GM19239 (cell line): ENCODE results near the gene FAM89A.
"Not testable (repeated sequence)": the region's sequence is repeated elsewhere in the genome, so short reads cannot be mapped to it uniquely, and the experiment has no call there.

Experiments used
- DNase-seq: peaks from one replicate; pipeline ENCODE4 v3.0.0; 2011; ENCODE audit warnings: low spot score; ENCODE audit not compliant: insufficient read length
- FAIRE-seq: peaks from 2 replicates; lab custom pipeline; 2011; peaks lifted over from hg19 to GRCh38; lab: Jason Lieb, UNC

FAM89A gene

DNA sequence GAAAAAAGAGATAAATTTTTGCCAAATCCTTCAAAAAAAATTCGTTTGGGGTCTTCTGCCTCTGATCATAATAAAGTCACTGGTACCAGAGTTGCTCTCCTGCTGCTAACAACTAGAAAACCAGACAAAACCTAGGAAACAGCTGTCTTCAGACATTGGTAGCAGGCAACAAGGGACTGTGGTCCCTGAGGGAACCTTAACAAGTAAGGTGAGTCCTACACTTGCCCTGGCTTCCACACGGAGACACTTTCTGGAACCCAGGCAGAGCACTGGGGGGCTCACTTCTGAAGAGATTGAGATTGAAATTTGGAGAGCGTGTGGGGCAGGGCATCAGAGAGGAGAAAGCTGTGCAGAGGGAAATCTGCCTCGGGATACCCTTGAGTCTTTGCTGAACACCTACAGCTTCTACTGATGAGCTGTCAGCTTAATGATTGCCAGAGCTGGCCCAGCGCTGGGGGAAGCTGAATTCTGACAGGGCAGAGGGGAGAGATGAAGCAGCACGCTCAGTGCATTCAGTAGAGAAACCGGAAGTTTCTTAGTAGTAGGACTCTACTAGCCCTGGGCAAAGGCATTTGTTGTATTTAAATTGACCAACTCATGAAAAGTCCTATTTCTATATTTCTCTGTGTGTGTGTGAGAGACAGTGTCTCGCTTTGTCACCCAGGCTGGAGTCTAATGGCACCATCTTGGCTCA, 18.5 kb upstream of the FAM89A start:
- no peak for FAIRE-seq
- DNase-seq = no peak

DNA sequence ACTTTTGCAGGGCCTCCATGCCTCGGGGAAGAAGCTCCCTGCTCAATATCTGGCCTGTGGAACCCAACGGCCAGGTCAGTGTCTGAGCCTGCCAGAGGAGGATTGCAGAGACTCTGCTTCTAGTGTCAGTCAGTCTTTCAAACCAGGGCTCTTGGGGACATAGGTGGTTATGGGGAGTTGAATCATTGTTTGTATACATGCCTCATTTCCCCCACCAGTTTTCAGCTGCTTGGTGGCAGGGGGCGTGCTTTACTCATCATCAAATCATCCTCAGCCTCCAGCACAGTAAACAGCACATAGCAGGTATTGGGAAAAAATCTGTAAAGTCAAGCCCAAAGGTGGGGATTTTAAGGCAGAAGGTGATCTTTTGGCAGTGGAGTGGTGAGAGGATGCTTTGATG, 17.4 kb upstream of the FAM89A start:
- DNase-seq (no peak), FAIRE-seq (no peak)

DNA sequence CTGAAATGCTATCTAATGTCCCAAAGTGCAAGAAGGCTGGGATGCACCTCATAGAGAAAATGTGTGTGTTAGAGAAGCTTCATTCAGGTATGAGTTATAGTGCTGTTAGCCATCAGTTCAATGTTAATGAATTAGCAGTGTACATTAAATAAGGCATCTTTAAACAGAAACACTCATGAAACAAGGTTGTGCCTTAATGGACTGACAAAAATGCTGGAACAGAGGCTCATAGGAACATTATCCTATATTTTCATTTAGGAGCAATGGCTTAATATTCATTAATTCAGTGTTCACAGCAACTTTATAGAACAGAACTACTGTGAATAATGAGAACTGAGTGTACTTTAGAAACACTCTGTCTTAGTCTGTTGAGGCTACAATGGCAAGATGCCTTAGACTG, 15.2 kb upstream of the FAM89A start:
- FAIRE-seq = no peak
- no peak for DNase-seq

DNA sequence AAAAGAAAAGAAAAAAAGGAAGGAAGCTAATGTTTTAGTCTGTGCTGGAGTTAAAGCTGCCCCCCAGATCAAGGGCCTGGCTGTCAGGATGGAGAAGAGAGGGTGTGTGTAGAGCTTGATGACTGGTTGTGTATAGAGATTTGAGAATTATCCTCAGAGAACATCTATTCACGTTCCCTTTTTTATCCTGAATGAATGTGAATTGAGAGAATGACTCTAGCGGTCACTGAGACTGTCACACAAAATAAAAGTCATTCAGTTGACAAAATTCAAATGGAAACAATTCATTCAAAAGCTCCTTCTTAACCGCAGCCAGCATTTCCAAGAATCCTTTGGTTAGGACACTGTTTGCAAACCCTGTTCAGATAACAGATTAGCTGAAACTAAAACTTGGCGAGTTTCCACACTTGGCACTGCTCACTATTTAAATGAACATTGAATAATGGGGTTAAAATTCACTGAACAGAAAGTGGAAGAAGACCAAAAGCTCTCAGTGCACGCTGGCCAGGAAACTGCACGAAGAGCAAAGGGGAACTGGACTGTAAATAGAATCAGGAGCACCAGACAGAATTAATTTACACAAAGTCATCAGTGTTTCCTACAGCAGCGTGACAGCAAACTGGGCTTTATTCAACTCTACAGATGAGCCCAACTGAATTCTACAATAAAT, 13.6 kb upstream of the FAM89A start:
- peak; percentile 69 for FAIRE-seq
- no peak for DNase-seq

DNA sequence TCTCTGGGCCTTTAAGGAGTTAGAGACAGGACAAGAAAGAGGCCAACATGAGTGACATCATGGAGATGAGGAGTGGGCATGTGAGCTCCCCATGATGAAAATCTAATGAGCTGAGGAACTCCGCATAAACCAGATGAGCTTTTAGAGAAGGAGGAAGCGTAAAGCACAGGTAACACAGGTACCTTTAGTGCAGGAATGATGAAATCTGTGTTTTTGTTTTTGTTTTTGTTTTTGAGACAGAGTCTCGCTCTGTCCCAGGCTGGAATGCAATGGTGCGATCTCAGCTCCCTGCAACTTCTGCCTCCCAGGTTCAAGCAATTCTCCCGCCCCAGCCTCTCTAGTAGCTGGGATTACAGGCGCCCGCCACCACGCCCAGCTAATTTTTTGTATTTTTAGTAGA, 12.7 kb upstream of the FAM89A start:
- no peak for FAIRE-seq

DNA sequence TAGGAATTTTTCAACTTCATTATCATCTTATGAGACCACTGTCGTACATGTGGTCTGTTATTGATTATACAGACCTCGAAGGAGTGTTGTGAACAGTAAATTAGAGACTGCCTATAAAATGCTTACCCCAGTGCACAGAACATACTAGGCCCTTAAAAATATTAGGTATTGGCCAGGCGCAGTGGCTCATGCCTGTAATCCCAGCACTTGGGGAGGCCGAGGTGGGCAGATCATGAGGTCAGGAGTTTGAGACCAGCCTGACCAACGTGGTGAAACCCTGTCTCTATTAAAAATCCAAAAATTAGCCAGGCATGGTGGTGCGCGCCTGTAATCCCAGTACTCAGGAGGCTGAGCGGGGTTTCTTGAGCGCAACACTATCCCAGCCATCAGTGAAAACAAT, 10.9 kb upstream of the FAM89A start:
- not testable (repeated sequence) for DNase-seq

More for the DNA sequence above, 12.7 kb upstream of the FAM89A start:
- DNase-seq = no peak

DNA sequence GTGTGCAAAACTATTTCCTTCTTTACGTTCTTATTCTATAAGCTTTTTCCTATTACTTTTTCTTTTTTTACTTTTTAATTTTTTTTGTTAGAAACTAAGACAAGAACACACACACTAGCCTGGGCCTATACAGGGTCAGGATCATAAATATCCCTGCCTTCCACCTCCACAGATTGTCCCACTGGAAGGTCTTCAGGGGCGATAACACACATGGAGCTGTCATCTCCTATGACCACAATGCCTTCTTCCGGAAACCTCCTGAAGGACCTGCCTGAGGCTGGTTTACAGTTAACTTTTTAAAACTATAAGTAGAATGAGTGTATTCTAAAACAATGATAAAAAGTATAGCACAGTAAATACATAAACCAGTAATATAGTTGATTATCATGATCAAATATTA, 10.3 kb upstream of the FAM89A start:
- FAIRE-seq (no peak), DNase-seq (no peak)

More for the DNA sequence above, 10.9 kb upstream of the FAM89A start:
- FAIRE-seq = not testable (repeated sequence)

DNA sequence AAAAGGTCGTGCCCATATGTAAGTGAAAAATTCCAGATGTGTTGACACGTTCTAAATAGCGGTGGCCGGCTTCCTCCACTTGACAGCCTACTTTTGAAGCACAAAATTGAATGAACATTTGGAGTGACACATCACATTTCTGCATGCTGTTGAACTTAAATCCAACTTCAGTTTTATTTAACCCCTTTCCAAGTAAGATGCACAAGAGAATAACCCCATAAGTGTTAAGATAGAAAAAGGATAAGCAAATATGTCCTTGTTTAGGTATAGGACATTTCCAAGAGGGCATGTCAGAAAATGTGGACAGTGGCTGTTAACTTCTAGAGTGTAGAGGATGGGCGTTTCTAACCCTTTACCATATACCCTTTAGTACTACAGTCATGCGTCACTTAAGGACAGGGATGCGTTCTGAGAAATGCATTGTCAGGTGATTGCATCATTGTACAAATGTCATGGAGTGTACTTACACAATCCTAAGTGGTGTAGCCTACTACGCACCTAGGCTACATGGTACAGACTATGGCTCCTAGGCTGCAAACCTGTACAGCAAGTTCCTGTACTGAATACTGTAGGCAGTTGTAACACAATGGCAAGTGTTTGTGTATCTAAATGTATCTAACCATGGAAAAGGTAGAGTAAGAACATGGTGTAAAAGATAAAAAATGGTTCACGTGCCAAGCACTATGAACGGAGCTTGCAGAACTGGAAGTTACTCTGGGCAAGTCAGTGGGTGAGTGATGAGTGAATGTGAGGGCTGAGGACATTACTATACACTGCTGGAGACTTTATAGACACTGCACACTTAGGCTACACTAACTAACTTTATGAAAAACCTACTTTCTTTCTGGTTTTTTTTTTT, 9.3 kb upstream of the FAM89A start:
- FAIRE-seq (no peak), DNase-seq (no peak)

DNA sequence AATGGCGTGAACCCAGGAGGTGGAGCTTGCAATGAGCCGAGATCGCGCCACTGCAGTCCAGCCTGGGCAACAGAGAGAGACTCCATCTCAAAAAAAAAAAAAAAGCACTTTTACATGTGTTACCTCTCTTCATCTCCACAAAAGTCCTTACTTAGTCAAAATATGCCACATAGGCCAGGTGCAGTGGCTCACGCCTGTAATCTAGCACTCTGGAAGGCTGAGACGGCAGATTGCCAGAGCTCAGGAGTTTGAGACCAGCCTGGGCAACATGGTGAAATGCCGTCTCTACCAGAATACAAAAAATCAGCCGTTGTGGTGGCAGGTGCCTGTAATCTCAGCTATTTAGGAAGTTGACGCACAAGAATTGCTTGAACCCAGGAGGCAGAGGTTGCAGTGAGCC, 8.4 kb upstream of the FAM89A start:
- not testable (repeated sequence) for DNase-seq, FAIRE-seq

DNA sequence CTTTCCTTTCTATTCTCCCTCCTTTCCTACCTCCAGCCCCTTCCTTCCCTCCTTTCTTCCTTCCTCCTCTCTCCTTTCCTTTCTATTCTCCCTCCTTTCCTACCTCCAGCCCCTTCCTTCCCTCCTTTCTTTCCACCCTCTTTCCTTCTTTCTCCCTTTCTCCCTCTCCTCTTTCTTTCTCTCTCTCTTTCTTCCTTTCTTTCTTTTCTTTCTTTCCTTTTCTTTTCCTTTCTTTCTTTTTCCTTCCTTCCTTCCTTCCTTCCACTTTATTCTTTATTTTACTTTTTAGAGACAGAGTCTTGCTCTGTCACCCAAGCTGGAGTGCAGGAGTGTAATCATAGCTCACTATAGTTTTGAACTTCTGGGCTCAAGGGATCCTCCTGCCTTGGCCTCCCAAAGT, 7.5 kb upstream of the FAM89A start:
- not testable (repeated sequence) for DNase-seq, FAIRE-seq

DNA sequence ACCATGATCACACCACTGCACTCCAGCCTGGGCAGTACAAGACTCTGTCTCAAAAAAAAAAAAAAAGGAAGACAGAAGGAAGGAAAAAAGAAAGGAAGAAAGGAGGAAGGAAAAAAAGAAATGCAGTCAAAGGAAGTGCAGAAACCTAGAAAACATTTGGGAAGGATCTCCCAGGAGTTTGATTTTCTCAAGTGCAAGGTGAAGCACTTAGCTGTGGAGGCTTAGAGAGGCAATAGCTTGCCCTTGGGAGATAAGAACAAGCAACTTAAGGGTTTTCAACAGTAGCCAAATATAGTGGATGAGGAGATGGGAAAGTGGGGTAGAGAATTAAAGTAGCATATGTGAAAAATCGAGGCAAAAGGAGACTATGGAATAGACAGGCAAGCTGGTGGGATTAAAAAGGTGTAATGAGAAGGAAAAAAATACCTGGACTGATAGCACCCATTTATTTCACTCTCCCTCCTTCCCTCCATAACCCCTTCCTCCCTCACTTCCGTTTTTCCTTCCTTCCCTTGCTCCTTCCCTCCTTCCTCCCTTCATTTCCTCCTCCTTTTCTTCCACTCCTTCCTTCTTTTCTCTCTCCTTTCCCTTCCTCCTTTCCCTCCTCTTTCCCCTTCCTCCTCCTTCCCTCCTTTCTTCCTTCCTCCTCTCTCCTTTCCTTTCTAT, 6.8 kb upstream of the FAM89A start:
- FAIRE-seq (no peak), DNase-seq (no peak)

DNA sequence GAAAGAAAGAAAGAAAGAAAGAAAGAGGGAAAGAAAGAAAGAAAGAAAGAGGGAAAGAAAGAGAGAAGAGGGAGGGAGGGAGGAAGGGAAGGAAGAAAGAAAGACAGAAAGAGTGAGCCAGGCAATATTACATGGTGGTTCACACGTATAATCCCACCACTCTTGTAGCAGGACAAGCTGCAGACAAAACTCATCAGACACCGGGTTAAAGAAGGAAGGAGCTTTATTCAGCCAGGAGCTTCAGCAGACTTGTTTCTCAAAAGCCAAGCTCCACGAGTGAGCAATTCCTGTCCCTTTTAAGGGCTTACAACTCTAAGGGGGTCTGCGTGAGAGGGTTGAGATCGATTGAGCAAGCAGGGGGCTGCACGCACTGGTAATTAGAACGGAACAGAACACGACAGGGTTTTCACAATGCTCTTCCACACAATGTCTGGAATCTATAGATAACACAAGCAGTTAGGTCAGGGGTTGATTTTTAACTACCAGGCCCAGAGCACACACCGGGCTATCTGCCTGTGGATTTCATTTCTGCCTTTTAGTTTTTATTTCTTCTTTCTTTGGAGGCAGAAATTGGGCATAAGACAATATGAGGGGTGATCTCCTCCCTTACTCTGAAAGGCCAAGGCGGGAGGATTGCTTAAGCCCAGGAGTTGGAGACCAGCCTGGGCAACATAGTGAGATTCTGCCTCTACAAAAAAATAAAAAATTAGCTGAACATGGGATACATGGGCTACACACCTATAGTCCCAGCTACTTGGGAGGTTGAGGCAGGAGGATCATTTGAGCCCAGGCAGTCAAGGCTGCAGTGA, 6.1 kb upstream of the FAM89A start:
- not testable (repeated sequence) for DNase-seq, FAIRE-seq

DNA sequence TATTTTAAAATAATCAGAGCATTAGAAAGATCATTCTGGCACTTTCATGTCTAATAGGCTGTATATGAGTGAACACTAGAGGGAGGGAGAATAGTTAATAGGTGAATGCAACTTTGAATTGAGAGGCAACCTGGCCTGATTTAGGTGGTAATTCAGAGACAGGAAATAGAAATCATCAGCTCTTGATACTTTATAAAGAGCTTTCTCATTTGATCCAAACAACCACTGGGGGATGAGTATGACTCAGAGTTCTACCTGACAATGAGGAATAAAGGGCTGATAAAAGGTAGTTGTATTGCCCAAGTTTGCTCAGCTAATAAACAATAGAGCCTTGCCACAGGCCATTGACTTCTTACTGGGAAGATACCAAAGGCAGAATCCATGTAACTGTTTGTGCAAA, 5.2 kb upstream of the FAM89A start:
- no peak for FAIRE-seq

DNA sequence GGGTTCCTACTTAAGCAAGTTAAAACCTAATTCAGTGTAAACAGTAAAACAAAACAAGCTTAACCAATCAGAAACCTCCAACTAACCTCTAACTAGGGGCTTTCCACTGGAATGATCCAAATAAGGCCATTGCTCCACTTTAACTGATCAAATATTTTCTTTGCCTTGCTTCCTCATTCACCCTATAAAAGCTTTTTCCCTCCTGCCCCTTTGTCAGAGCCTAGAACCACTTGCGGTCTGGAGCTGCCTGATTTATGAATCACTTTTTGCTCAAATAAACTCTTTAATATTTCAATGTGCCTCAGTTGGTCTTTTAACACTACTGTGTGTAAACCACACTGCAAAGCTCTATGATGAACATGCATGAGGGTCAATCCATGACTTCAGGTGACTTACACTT, 4.5 kb upstream of the FAM89A start:
- DNase-seq = no peak
- no peak for FAIRE-seq

More for the DNA sequence above, 5.2 kb upstream of the FAM89A start:
- no peak for DNase-seq

DNA sequence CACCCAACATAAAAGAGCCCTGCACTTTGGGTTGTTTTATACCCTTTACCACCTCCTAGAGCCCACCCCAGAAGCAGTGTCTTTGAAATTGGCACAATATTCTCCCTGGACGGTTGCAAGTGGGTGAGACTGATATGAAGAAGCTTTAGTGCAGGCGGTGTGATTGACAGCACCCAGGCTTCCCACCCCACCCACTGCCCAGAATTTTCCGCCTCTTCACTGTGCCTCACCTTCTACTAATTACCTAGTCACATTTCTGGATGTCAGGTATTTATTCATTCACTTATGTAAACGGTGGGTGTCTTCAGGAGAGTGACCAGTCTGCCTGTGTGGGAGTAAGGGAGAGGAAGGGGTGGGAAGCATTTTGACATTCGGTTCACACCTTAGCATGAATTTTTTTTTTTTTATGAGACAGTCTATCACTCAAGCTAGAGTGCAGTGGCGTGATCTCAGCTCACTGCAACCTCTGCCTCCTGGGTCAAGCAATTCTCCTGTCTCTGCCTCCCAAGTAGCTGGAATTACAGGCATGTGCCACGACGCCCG, 1.7 kb upstream of the FAM89A start:
- DNase-seq = no peak
- FAIRE-seq = no peak

DNA sequence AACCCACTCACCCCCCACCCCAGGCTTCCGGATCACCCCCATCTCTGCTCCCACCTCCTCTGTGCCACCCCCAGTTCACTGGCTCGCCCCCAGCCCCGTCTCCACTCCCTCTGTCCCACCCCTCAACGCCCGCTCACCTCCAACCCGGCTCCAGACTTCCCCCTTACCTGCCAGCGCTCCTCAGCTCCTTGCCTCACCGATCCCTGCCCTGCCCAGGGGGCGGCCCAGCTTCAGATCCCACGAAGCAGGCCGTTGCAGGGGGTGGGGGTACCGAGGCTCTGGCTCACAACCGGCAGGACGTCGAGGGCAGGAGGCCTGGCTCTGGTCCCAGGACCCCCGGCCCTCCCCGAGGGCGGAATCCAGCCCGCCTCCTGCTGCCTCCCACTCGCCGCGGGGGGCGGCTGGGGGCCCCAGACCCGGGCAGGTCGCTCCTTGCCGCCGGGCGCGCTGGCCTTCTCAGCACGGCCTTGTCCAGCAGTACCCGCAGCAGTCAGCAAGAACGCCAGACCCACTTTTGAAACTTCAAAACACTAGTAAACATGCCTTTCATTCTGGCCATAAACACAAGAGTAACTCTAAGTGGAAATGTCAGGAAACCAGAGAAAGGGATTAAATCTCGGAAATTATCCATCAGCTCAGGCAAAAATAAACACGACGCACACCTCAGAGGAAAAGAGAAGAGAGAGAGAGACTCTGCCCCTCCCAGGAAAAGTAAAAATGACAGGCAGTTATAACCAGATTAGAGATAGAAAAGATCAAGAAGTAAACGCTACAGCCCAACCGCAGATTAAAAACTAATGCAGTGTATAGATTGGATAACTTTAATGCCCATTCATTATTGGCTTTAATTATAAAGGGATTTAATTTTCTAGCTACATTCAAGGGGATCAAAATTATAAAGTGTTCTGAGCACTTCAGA, 1.0 kb upstream of the FAM89A start:
- FAIRE-seq = no peak
- no peak for DNase-seq

DNA sequence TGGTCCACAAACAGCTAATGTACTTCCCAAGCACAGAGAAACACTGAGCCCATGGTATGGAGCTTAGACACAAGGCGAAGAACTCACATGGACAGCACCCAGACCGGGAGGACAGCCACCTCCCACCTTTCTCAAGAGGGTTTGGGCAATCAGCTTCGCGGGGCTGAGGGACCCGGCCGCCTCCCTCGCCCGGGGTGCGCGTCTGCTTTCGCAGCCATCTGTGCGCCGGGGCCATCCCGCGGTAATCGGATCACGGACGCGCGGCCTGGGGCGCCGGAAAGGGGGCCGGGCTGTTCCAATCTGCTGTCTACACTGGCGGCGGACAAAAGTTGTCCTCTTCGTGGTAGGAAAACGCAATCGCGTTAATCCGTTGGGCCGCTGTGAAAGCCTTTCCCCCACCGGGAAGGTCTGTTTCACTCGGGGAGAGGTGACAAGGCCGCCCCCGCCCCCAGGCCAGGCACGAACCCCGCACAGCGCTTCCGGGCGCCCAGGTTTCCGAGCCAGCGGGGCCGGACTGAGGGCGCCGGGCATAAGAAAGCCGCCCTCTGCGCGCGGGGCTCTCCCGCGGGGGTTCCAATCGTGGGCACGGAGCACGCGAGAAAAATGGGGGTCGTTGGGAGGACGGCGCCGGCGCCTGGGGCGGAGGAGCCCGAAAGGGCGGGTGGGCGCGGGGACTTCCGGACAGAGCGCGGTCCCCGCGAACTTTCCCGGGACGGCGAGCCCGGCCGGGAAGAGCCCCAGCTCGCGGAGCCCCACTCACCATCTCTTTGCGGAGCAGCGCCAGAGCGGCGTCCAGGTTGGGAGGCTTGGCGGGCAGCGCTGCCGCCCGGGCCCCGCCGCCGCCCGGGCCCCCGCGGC, 664 bp downstream of the FAM89A start:
- DNase-seq (peak; percentile 35), FAIRE-seq (no peak)
